ENCODE data around the gene PARD6A. TPM values are rescaled to one million over a fixed set of nuclear protein-coding genes. Genes with fewer than 3 reads are reported as not detected.

The PARD6A gene
- total and polyA plus RNA-seq, 2 of the 13 experiments (the other 11 are each of a cell fraction or from before 2014, with no cell fraction given), result 3.5 to 4.3 TPM

GRCh38 chr16:67666032-67666551 is 5.3 kb downstream of the PARD6A start (continued):
- no peak for TF ChIP-seq ZBTB1 (CRISPR knock-in tag; IDR thresholded peaks at IDR 0.05; ENCODE audit: borderline replicate concordance)
- 0 out of 4 replicates have a peak, but pooled peaks of 1 of the 2 experiments have one; percentile 21 for TF ChIP-seq POLR2A (IDR thresholded peaks at IDR 0.05; ENCODE audit: insufficient read depth in 1 of 2, low read depth in 2 of 2, low read length in 2 of 2)
- no peak for TF ChIP-seq KDM1A (CRISPR knock-in tag; IDR thresholded peaks at IDR 0.05)
- TF ChIP-seq HES4 (CRISPR knock-in tag; IDR thresholded peaks at IDR 0.05; ENCODE audit: borderline replicate concordance), result peak; percentile 50; the same call in 1 of the 2 replicates
- TF ChIP-seq HNRNPLL (IDR thresholded peaks at IDR 0.05; ENCODE audit: low read depth, low read length, poor library complexity, severe bottlenecking), result peak; percentile 32
- no peak for TF ChIP-seq SRSF9 (IDR thresholded peaks at IDR 0.05; ENCODE audit: borderline replicate concordance, insufficient read depth, low read depth, low read length, poor library complexity, severe bottlenecking)
- TF ChIP-seq ZBTB7B (CRISPR knock-in tag; IDR thresholded peaks at IDR 0.05), result peak; percentile 61; the same call in 1 of the 2 replicates
- no peak for TF ChIP-seq ATF1 (CRISPR knock-in tag; IDR thresholded peaks at IDR 0.05)
- peak; percentile 93 for TF ChIP-seq DZIP1 (CRISPR knock-in tag; IDR thresholded peaks at IDR 0.05)
- TF ChIP-seq LBX2 (CRISPR knock-in tag; IDR thresholded peaks at IDR 0.05; ENCODE audit: borderline replicate concordance), result no peak
- no peak for TF ChIP-seq ZNF3 (CRISPR knock-in tag; IDR thresholded peaks at IDR 0.05)
- TF ChIP-seq TCF7 (IDR thresholded peaks at IDR 0.05; ENCODE audit: low read depth), result no peak
- TF ChIP-seq KDM4B (CRISPR knock-in tag; IDR thresholded peaks at IDR 0.05), result 0 out of 2 replicates have a peak, but pooled peaks have one; percentile 38
- TF ChIP-seq SOX6 (IDR thresholded peaks at IDR 0.05), result no peak
- peak; percentile 35; the same call in 1 of the 2 replicates for TF ChIP-seq SOX6 (CRISPR knock-in tag; IDR thresholded peaks at IDR 0.05)

Measured in HepG2 (cell line).